Kidney epithelial cell (primary cell): ENCODE measurements around the gene DNM1. TPM values are rescaled to one million over a fixed set of nuclear protein-coding genes. Genes with fewer than 3 reads are reported as not detected.

ENCODE experiments used
- DNase-seq: peaks from one replicate; pipeline ENCODE4 v3.0.0-alpha.2; 2010; ENCODE audit warnings: low read depth
- H3K27me3 ChIP-seq: 2 replicates; pipeline ENCODE4 v1.6.0; 2011; ENCODE audit warnings: low read length; ENCODE audit not compliant: control insufficient read depth, insufficient read depth
- H3K36me3 ChIP-seq: 2 replicates; pipeline ENCODE4 v1.5.1; 2011; ENCODE audit warnings: low read length; ENCODE audit not compliant: control insufficient read depth, insufficient read depth
- H3K4me3 ChIP-seq: 2 replicates; pipeline ENCODE4 v1.5.1; 2011; ENCODE audit warnings: low read depth, mild to moderate bottlenecking, control low read depth, low read length
- CTCF ChIP-seq: IDR thresholded peaks from 2 replicates; pipeline ENCODE4 v1.5.1; 2011; ENCODE audit warnings: mild to moderate bottlenecking, moderate library complexity, low read length, control low read depth, inconsistent platforms; ENCODE audit not compliant: insufficient read depth, poor library complexity, severe bottlenecking
- total RNA-seq: library from RNA; depleted of rRNA; stranded (reverse); fragments of >200 nt; gene quantifications from 2 replicates; pipeline ENCODE4 v1.2.3, GENCODE V29; 2015

The DNM1 gene
- total RNA-seq, 1 donor from 2014 or later, result 16.2 TPM

- Histone ChIP-seq H3K4me3 (no peak overlapping the region), H3K27me3 (no peaks in the 10 kb centered on the region), H3K36me3 (no peaks in the 10 kb centered on the region)
- no peak for TF ChIP-seq CTCF
- DNase-seq, result no peak
Measured at GRCh38 chr9:128201441-128202369, 1.5 kb upstream of the DNM1 start.

GRCh38 chr9:128202648-128203023, 543 bp upstream of the DNM1 start:
- H3K4me3 ChIP-seq, result no peak overlapping the region
- no peak for TF ChIP-seq CTCF
- no peak for DNase-seq
- H3K36me3 ChIP-seq, result no peaks in the 10 kb centered on the region
- no peaks in the 10 kb centered on the region for H3K27me3 ChIP-seq

GRCh38 chr9:128203707-128204551, 750 bp downstream of the DNM1 start:
- no peaks in the 10 kb centered on the region for H3K36me3 ChIP-seq
- peak overlapping the region; percentile 90 for H3K4me3 ChIP-seq
- DNase-seq, result no peak
- peak; percentile 3 for TF ChIP-seq CTCF
- no peaks in the 10 kb centered on the region for H3K27me3 ChIP-seq

GRCh38 chr9:128204858-128205257, 1.7 kb downstream of the DNM1 start:
- Histone ChIP-seq H3K36me3 (no peaks in the 10 kb centered on the region), H3K4me3 (no peak overlapping the region), H3K27me3 (no peaks in the 10 kb centered on the region)
- no peak for TF ChIP-seq CTCF
- no peak for DNase-seq

- no peak overlapping the region for H3K4me3 ChIP-seq
- TF ChIP-seq CTCF, result no peak
- no peaks in the 10 kb centered on the region for H3K27me3 ChIP-seq
Measured at GRCh38 chr9:128205296-128205944, 2.2 kb downstream of the DNM1 start.

More at GRCh38 chr9:128205296-128205944, 2.2 kb downstream of the DNM1 start:
- DNase-seq, result no peak
- no peaks in the 10 kb centered on the region for H3K36me3 ChIP-seq
